GM18507 (cell line): ENCODE results near the gene MAN2B2.

Source experiments
- DNase-seq: peaks from one replicate; pipeline ENCODE4 v3.0.0; 2011; ENCODE audit warnings: low read depth; ENCODE audit not compliant: insufficient read length; ENCODE audit errors: extremely low spot score
- FAIRE-seq: peaks from 2 replicates; lab custom pipeline; 2011; peaks lifted over from hg19 to GRCh38; lab: Jason Lieb, UNC

The MAN2B2 gene

GRCh38 chr4:6565691-6566390, 9.1 kb upstream of the MAN2B2 start:
- DNase-seq: no peak
- FAIRE-seq: no peak

- FAIRE-seq: no peak
- no peak for DNase-seq
These were observed 8.4 kb upstream of the MAN2B2 start for GRCh38 chr4:6566391-6567190.

GRCh38 chr4:6567218-6567617, 7.8 kb upstream of the MAN2B2 start:
- FAIRE-seq: no peak
- no peak for DNase-seq

GRCh38 chr4:6568148-6568547, 6.8 kb upstream of the MAN2B2 start:
- DNase-seq (no peak), FAIRE-seq (no peak)

GRCh38 chr4:6568689-6569332, 6.2 kb upstream of the MAN2B2 start:
- DNase-seq (no peak), FAIRE-seq (no peak)

GRCh38 chr4:6571608-6572007, 3.4 kb upstream of the MAN2B2 start:
- FAIRE-seq (no peak), DNase-seq (no peak)

- DNase-seq: no peak
- no peak for FAIRE-seq
These were observed 1.4 kb upstream of the MAN2B2 start for GRCh38 chr4:6573551-6573950.

GRCh38 chr4:6573986-6574746, 823 bp upstream of the MAN2B2 start:
- FAIRE-seq: no peak
- DNase-seq: no peak

GRCh38 chr4:6575503-6576240, 683 bp downstream of the MAN2B2 start:
- DNase-seq (no peak), FAIRE-seq (no peak)

GRCh38 chr4:6576512-6576911, 1.5 kb downstream of the MAN2B2 start:
- DNase-seq (no peak), FAIRE-seq (no peak)

- FAIRE-seq (no peak), DNase-seq (no peak)
These were observed 1.9 kb downstream of the MAN2B2 start for GRCh38 chr4:6576932-6577331.

GRCh38 chr4:6577409-6577808, 2.4 kb downstream of the MAN2B2 start:
- no peak for FAIRE-seq
- DNase-seq: no peak

- DNase-seq: no peak
- FAIRE-seq: no peak
These were observed 3.2 kb downstream of the MAN2B2 start for GRCh38 chr4:6578221-6578620.

GRCh38 chr4:6580353-6580752, 5.4 kb downstream of the MAN2B2 start:
- DNase-seq (no peak), FAIRE-seq (no peak)

GRCh38 chr4:6581566-6582121, 6.7 kb downstream of the MAN2B2 start:
- no peak for DNase-seq
- no peak for FAIRE-seq

- DNase-seq: no peak
- no peak for FAIRE-seq
These were observed 8.0 kb downstream of the MAN2B2 start for GRCh38 chr4:6582889-6583490.

GRCh38 chr4:6584865-6585264, 9.9 kb downstream of the MAN2B2 start:
- no peak for DNase-seq
- FAIRE-seq: no peak

- no peak for DNase-seq
- FAIRE-seq: no peak
These were observed 11.8 kb downstream of the MAN2B2 start for GRCh38 chr4:6586715-6587325.
